ENCODE data around the gene MEIOC.

Gene MEIOC

DNA sequence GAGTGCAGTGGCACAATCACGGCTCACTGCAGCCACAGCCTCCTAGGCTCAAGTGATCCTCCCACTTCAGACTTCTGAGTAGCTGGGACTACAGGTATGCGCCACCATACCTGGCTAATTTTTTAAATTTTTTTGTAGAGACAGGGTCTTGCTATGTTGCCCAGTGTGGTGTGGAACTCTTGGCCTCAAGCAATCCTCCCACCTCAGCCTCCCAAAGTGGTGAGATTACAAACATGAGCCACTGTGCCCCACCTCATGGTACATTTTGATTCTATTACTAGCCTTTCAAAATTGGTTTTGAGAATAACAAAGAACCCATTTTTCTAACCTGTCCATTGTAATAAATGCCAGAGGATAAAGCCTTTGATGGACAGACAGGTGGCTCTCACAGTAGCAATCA, 31.9 kb downstream of the MEIOC start:
- no peak for TF ChIP-seq MAX (IDR thresholded peaks at IDR 0.05)
- no peak for TF ChIP-seq RAD21 (IDR thresholded peaks at IDR 0.05; ENCODE audit: low read depth)
- TF ChIP-seq EGR1 (IDR thresholded peaks at IDR 0.05) = no peak
- TF ChIP-seq TCF12 (IDR thresholded peaks at IDR 0.05; ENCODE audit: low read depth) = no peak
- TF ChIP-seq TEAD4 (IDR thresholded peaks at IDR 0.05) = no peak
- no peak for TF ChIP-seq FOXM1 (IDR thresholded peaks at IDR 0.05; ENCODE audit: borderline replicate concordance, low read depth)
- TF ChIP-seq REST (IDR thresholded peaks at IDR 0.05; ENCODE audit: low read depth) = no peak
- no peak for TF ChIP-seq NFIC (IDR thresholded peaks at IDR 0.05)
- TF ChIP-seq, protein P1, sequence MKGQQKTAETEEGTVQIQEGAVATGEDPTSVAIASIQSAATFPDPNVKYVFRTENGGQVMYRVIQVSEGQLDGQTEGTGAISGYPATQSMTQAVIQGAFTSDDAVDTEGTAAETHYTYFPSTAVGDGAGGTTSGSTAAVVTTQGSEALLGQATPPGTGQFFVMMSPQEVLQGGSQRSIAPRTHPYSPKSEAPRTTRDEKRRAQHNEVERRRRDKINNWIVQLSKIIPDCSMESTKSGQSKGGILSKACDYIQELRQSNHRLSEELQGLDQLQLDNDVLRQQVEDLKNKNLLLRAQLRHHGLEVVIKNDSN (IDR thresholded peaks at IDR 0.05) = no peak
- TF ChIP-seq TAF1 (IDR thresholded peaks at IDR 0.05; ENCODE audit: low read depth) = no peak
- no peak for TF ChIP-seq CEBPB (IDR thresholded peaks at IDR 0.05)
- TF ChIP-seq EP300 (IDR thresholded peaks at IDR 0.05; ENCODE audit: borderline replicate concordance) = no peak

GRCh38 chr17:44688675-44689476, 32.6 kb downstream of the MEIOC start:
- TF ChIP-seq REST (IDR thresholded peaks at IDR 0.05; ENCODE audit: low read depth) (no peak), TAF1 (IDR thresholded peaks at IDR 0.05; ENCODE audit: low read depth) (no peak), RAD21 (IDR thresholded peaks at IDR 0.05; ENCODE audit: low read depth) (no peak), TEAD4 (IDR thresholded peaks at IDR 0.05) (no peak), MAX (IDR thresholded peaks at IDR 0.05) (no peak), EP300 (IDR thresholded peaks at IDR 0.05; ENCODE audit: borderline replicate concordance) (no peak), EGR1 (IDR thresholded peaks at IDR 0.05) (no peak), CEBPB (IDR thresholded peaks at IDR 0.05) (no peak), NFIC (IDR thresholded peaks at IDR 0.05) (no peak), ZBTB7A (IDR thresholded peaks at IDR 0.05; ENCODE audit: low read depth) (no peak), YY1 (IDR thresholded peaks at IDR 0.05; ENCODE audit: low read depth) (no peak), FOXM1 (IDR thresholded peaks at IDR 0.05; ENCODE audit: borderline replicate concordance, low read depth) (no peak), TCF12 (IDR thresholded peaks at IDR 0.05; ENCODE audit: low read depth) (no peak), CREB1 (IDR thresholded peaks at IDR 0.05; ENCODE audit: low read depth) (no peak)
- TF ChIP-seq, protein P1 (IDR thresholded peaks at IDR 0.05) = no peak

- TF ChIP-seq CEBPB (IDR thresholded peaks at IDR 0.05) = no peak
- peak; percentile 99 for TF ChIP-seq YY1 (IDR thresholded peaks at IDR 0.05; ENCODE audit: low read depth)
- TF ChIP-seq TEAD4 (IDR thresholded peaks at IDR 0.05) = no peak
- peak; percentile 46 for TF ChIP-seq EGR1 (IDR thresholded peaks at IDR 0.05)
- peak; percentile 86 for TF ChIP-seq MAX (IDR thresholded peaks at IDR 0.05)
- TF ChIP-seq TAF1 (IDR thresholded peaks at IDR 0.05; ENCODE audit: low read depth) = peak; percentile 99
- peak; percentile 42; the same call in 1 of the 2 replicates for TF ChIP-seq TCF12 (IDR thresholded peaks at IDR 0.05; ENCODE audit: low read depth)
- no peak; the same call in 1 of the 2 replicates for TF ChIP-seq EP300 (IDR thresholded peaks at IDR 0.05; ENCODE audit: borderline replicate concordance)
- peak; percentile 98 for TF ChIP-seq ZBTB7A (IDR thresholded peaks at IDR 0.05; ENCODE audit: low read depth)
- TF ChIP-seq FOXM1 (IDR thresholded peaks at IDR 0.05; ENCODE audit: borderline replicate concordance, low read depth) = no peak
- TF ChIP-seq RAD21 (IDR thresholded peaks at IDR 0.05; ENCODE audit: low read depth) = no peak
- TF ChIP-seq CREB1 (IDR thresholded peaks at IDR 0.05; ENCODE audit: low read depth) = no peak
- no peak for TF ChIP-seq NFIC (IDR thresholded peaks at IDR 0.05)
- TF ChIP-seq, protein P1 (IDR thresholded peaks at IDR 0.05) = no peak
- no peak for TF ChIP-seq REST (IDR thresholded peaks at IDR 0.05; ENCODE audit: low read depth)
Observed at GRCh38 chr17:44689477-44690217, 33.4 kb downstream of the MEIOC start, which contains the start of gene CCDC43. TSS of gene CCDC43 (minus strand) at chr17:44689776. CDS start at chr17:44689753, 23 bp downstream.
